IgD-negative memory B cell (primary cell): ENCODE data around the gene PDZD11. TPM values are rescaled to one million over a fixed set of nuclear protein-coding genes. Genes with fewer than 3 reads are reported as not detected.
"Not testable (repeated sequence)": the region's sequence is repeated elsewhere in the genome, so short reads cannot be mapped to it uniquely, and the experiment has no call there.

Experiments used
- H3K27ac Mint-ChIP-seq, 3 donors: one replicate each; pipeline ENCODE4 v1.8.0; 2020 to 2022; ENCODE audit warnings: mild to moderate bottlenecking in 3 of 3, mixed read lengths in 3 of 3, moderate library complexity in 1 of 3
- H3K27me3 Mint-ChIP-seq: one replicate; pipeline ENCODE4 v1.8.0; 2021; ENCODE audit warnings: mixed read lengths
- H3K36me3 Mint-ChIP-seq: one replicate; pipeline ENCODE4 v1.8.0; 2020; ENCODE audit warnings: mild to moderate bottlenecking, mixed read lengths
- H3K4me1 Mint-ChIP-seq, 3 donors: one replicate each; pipeline ENCODE4 v1.8.0; 2020 to 2022; ENCODE audit warnings: mixed read lengths in 3 of 3, mild to moderate bottlenecking in 1 of 3
- H3K4me3 Mint-ChIP-seq, 4 donors: one replicate each; pipeline ENCODE4 v1.8.0; 2020 to 2022; ENCODE audit warnings: mild to moderate bottlenecking in 4 of 4, mixed read lengths in 4 of 4, moderate library complexity in 3 of 4
- H3K9me3 Mint-ChIP-seq, 3 donors: one replicate each; pipeline ENCODE4 v1.8.0; 2020 to 2021; ENCODE audit warnings: mixed read lengths in 3 of 3, mild to moderate bottlenecking in 1 of 3
- polyA plus RNA-seq: library from polyadenylated mRNA; unstranded; fragments of 300-500 nt; fragmentation: Illumina TruSeq; gene quantifications from one replicate; pipeline ENCODE4 v1.2.3, GENCODE V29; 2021

PDZD11 gene
- polyA plus RNA-seq, 1 donor from 2014 or later: 24.0 TPM

DNA sequence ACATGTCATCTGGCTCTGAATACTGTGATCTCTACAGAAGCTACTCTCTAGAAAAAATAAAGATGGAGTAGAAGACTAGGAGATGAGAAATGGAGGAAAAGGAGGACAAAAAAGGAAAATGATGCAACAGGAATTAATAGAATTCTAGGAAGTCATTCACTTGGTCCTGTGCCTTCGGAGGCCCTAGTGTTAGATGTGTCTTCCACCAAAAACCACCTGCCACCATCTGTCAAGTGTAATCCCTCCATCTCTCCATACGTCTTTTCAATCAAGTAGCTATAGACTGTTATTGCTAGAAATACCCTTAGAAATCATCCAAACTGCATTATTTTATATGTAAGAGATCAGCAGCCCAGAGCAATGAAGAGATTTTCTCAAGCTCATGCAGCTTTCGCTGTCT, 10.6 kb downstream of the PDZD11 start:
- Mint-ChIP-seq H3K9me3 (peaks cover 0 to 2% (median 0%) of the 10 kb centered on the region in 3 donors), H3K4me3 (no peak overlapping the region), H3K27ac (peak overlapping the region in 1 of 3 donors; percentile 24), H3K4me1 (no peaks in the 10 kb centered on the region), H3K36me3 (no peaks in the 10 kb centered on the region), H3K27me3 (peaks cover 2% of the 10 kb centered on the region)

DNA sequence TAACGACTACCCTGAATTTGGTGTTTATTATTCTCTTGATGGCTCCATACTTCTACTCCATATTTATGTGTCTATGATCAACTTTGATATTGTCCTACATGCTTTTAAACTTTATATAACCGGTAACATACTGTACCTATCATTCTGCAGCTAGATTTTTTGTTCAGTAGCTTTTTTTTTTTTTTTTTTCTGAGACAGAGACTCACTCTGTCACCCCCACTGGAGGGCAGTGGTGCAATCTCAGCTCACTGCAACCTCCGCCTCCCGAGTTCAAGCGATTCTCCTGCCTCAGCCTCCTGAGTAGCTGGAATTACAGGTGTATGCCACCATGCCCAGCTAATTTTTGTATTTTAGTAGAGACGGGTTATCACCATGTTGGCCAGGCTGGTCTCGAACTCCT, 15.7 kb downstream of the PDZD11 start:
- not testable (repeated sequence) for H3K4me1 Mint-ChIP-seq

DNA sequence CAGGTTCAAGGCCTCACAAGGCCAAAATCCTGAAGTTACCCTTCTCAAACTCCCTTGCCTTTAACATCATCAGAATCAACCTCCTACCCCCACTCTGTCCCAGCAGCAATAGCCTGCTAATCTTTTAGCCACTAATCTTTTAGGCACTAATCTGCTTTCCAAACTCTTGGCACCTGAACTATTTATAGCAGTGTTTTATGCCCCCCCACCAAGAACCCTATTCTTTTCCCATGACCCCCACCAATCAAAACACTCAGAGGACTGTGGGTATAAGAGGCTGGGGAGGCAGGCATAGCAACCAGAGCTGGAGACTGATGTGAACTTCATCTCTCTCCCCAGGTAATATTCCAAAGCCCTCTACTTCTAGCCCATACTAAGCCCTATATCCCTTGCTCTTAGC, 21.7 kb downstream of the PDZD11 start, which contains the start of gene ARR3:
ARR3 (plus strand) TSS at position 301 of the 400 bp plus-strand sequence. CDS start 1,052 bp downstream, outside the sequence.
- Mint-ChIP-seq H3K9me3 (no peaks in the 10 kb centered on the region), H3K36me3 (peaks cover 4% of the 10 kb centered on the region), H3K4me1 (no peaks in the 10 kb centered on the region), H3K27ac (no peak within 1 kb of the TSS), H3K4me3 (no peak within 1 kb of the TSS), H3K27me3 (peaks cover 1% of the 10 kb centered on the region)

More for the DNA sequence above, 15.7 kb downstream of the PDZD11 start:
- H3K4me3 Mint-ChIP-seq, H3K9me3 Mint-ChIP-seq, H3K27ac Mint-ChIP-seq, H3K36me3 Mint-ChIP-seq, H3K27me3 Mint-ChIP-seq: not testable (repeated sequence)

GRCh38 chrX:70264784-70265183, 24.9 kb downstream of the PDZD11 start:
- no peaks in the 10 kb centered on the region for H3K9me3 Mint-ChIP-seq
- no peaks in the 10 kb centered on the region for H3K4me1 Mint-ChIP-seq
- peaks cover 1% of the 10 kb centered on the region for H3K27me3 Mint-ChIP-seq
- no peak overlapping the region for H3K27ac Mint-ChIP-seq
- H3K36me3 Mint-ChIP-seq: peaks cover 1% of the 10 kb centered on the region
- no peak overlapping the region for H3K4me3 Mint-ChIP-seq

DNA sequence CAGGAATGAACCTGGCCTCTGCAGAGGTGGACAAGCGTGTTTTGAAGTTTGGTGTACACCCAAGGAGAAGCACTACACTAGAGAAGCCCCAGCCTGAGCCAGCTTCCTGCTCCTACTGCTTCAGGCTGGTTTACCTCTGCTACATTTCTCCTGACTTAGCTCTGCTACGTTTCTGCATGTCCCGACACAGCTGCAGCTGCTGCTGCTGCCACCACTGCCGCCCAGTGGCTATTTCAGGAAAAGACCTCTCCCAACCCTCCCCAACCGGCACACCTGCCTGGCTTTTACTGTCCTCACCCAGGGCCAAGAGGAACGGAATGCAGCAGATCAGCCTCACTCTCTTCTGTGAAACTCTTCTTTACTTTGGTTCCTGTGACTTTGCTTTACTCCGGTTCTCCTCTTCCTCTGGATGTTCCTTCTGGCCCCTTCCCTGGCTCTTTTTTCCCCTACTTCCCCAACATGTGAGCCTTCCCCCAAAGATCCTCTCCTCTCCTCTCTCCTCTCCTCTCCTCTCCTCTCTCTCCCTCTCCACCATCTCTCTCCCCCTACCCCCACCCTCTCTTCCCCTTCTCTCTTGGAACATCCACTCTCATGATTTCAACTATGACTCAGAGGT, 26.7 kb downstream of the PDZD11 start:
- no peaks in the 10 kb centered on the region for H3K4me1 Mint-ChIP-seq
- H3K4me3 Mint-ChIP-seq: no peak overlapping the region
- peaks cover 1% of the 10 kb centered on the region for H3K27me3 Mint-ChIP-seq
- peaks cover 1% of the 10 kb centered on the region for H3K36me3 Mint-ChIP-seq
- no peaks in the 10 kb centered on the region for H3K9me3 Mint-ChIP-seq
- H3K27ac Mint-ChIP-seq: no peak overlapping the region

- Mint-ChIP-seq H3K4me1 (no peaks in the 10 kb centered on the region), H3K27ac (no peak within 1 kb of the TSS), H3K27me3 (no peaks in the 10 kb centered on the region), H3K4me3 (no peak within 1 kb of the TSS), H3K36me3 (peaks cover 1% of the 10 kb centered on the region), H3K9me3 (no peaks in the 10 kb centered on the region)
Measured at GRCh38 chrX:70260104-70260503, 29.6 kb downstream of the PDZD11 start, which contains the start of gene P2RY4. Gene P2RY4 (minus strand): TSS chrX:70260204. CDS start chrX:70259624, 580 bp downstream.

GRCh38 chrX:70257423-70258288, 32.1 kb downstream of the PDZD11 start:
- Mint-ChIP-seq H3K9me3 (no peaks in the 10 kb centered on the region), H3K27ac (no peak overlapping the region), H3K27me3 (no peaks in the 10 kb centered on the region), H3K4me3 (no peak overlapping the region), H3K4me1 (no peaks in the 10 kb centered on the region), H3K36me3 (no peaks in the 10 kb centered on the region)

DNA sequence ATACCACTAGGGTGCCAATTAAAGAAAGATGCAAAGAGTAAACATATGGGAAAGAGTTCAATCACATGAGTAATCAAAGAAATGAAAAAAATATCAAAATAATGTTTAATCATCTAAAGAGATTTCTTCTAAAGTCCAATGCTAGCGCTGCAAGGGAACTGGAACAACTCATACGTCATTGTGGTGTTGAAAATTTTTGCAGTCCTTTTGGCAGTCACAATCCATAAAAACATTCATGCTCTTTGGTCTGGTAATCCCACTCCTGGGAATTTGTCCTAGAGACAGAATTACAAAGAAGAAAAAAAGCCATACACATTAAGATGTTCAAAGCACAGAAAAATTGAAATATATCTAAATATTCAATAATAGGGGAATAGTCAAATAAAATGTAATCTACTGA, 34.3 kb downstream of the PDZD11 start:
- no peaks in the 10 kb centered on the region for H3K27me3 Mint-ChIP-seq
- no peaks in the 10 kb centered on the region for H3K36me3 Mint-ChIP-seq
- no peak overlapping the region for H3K27ac Mint-ChIP-seq
- H3K4me1 Mint-ChIP-seq: no peaks in the 10 kb centered on the region
- no peak overlapping the region for H3K4me3 Mint-ChIP-seq
- no peaks in the 10 kb centered on the region for H3K9me3 Mint-ChIP-seq

DNA sequence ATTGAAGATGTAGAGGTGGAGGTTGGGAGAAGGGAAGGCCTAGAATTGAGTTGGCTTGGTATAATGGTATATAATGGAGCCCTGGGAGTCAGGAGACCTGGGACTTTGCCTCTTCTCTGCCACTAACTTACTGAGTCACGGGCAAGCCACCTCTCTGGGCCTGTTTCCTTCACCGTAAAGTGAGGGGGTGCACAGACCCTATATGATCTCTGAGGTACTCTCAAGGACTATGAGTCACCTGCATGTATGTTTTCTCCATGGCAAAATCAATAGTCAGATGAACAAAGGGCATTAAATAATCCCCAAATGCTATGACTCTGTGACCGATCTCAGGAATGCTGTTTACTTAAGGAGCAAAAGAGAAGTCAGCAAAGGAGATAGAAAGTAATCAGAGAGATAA, 34.8 kb downstream of the PDZD11 start:
- H3K27ac Mint-ChIP-seq: peak overlapping the region in 1 of 3 donors; percentile 14
- H3K27me3 Mint-ChIP-seq: no peaks in the 10 kb centered on the region
- no peak overlapping the region for H3K4me3 Mint-ChIP-seq
- H3K4me1 Mint-ChIP-seq: no peaks in the 10 kb centered on the region
- H3K9me3 Mint-ChIP-seq: no peaks in the 10 kb centered on the region
- no peaks in the 10 kb centered on the region for H3K36me3 Mint-ChIP-seq

DNA sequence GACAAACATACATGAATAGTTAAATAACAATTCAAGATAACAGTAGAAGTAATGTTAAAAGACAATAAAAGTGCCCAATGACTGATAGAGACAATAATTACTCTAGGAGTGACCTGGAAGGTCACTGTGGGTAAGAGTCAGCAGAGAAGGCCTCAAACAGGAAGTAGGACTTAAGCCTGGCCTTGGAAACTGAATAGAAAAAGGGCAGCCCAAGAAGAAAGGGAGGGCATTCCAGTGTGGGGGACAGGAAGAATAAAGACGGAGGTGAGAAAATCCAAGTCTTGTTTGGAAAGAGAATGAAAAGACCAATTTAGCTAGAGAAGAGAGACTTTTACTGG, 35.7 kb downstream of the PDZD11 start:
- Mint-ChIP-seq H3K4me3 (no peak overlapping the region), H3K27me3 (no peaks in the 10 kb centered on the region), H3K4me1 (no peaks in the 10 kb centered on the region), H3K36me3 (no peaks in the 10 kb centered on the region), H3K9me3 (no peaks in the 10 kb centered on the region), H3K27ac (no peak overlapping the region)

DNA sequence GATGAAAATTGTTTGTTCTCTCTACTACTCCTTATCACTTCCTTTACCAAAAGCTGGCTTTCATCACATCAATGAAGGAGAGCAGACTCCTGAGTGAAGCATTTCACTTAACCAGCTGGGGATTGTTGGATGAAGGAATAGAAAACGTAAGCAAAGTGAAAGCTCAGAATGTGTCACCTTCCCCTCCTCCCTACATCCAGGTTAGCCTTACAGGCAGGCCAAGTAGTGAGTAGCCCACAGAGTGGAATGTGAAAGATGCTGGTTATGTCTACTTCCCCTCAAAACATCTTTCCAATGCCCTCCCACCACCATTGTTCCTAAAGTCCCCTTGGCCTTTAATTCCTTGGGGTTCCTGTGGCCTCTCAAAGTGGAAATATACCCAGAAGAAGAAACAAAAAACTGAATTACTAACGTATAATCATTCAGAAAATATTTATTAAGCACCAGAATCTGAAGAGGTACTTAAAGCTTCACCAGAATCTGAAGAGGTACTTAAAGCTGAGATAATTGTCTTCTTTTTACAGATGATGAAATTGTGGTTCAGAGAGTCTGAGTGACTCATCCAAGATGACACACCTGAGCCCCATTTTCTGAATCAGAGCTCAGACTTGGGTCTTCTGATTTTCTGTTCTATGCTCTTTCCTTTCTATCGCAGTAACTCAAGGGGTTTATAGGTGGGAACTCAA, 36.2 kb downstream of the PDZD11 start:
- H3K27me3 Mint-ChIP-seq: no peaks in the 10 kb centered on the region
- no peaks in the 10 kb centered on the region for H3K4me1 Mint-ChIP-seq
- H3K4me3 Mint-ChIP-seq: no peak overlapping the region
- H3K9me3 Mint-ChIP-seq: no peaks in the 10 kb centered on the region
- H3K36me3 Mint-ChIP-seq: no peaks in the 10 kb centered on the region
- H3K27ac Mint-ChIP-seq: no peak overlapping the region

DNA sequence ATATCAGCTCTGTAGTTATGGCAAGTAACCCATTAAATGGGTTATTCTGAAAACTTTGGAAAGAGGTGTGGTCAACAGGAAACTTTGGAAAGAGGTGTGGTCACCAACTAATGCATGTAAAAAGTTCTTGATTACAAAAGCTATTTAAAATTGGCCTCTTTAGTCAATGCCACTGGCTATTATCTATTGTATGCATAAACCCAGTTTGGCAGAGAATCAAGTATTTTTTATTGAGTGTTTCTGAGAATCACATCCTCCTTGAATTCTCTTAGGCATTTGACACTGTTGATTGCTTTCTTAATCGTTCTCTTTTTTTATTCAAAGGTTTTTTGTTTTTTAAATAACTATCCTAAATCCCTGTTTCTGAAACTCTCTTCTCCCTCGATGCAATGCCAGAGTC, 37.2 kb downstream of the PDZD11 start:
- H3K36me3 Mint-ChIP-seq: no peaks in the 10 kb centered on the region
- no peaks in the 10 kb centered on the region for H3K27me3 Mint-ChIP-seq
- H3K9me3 Mint-ChIP-seq: no peaks in the 10 kb centered on the region
- H3K4me3 Mint-ChIP-seq: no peak overlapping the region
- no peaks in the 10 kb centered on the region for H3K4me1 Mint-ChIP-seq
- no peak overlapping the region for H3K27ac Mint-ChIP-seq

DNA sequence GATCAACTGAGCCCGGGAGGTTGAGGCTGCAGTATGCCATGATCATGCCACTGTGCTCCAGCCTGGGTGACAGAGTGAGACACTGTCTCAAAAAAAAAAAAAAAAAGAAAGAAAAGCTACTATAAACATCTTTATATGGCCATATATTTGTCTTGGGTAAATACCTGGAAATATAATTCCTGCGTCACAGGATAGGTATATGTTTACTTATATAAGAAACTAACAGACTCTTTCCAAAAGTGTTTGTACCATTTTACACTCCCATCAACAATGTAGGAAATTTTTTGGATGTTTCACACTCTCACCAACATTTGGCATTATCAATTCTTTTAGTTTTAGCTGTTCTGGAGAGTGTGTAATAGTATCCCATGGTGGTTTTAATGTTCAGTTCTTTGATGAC, 42.5 kb downstream of the PDZD11 start:
- no peaks in the 10 kb centered on the region for H3K4me1 Mint-ChIP-seq
- no peak overlapping the region for H3K27ac Mint-ChIP-seq
- H3K27me3 Mint-ChIP-seq: no peaks in the 10 kb centered on the region
- H3K36me3 Mint-ChIP-seq: peaks cover 1% of the 10 kb centered on the region
- no peak overlapping the region for H3K4me3 Mint-ChIP-seq
- H3K9me3 Mint-ChIP-seq: no peaks in the 10 kb centered on the region

- H3K4me1 Mint-ChIP-seq: no peaks in the 10 kb centered on the region
- H3K27me3 Mint-ChIP-seq: no peaks in the 10 kb centered on the region
- H3K4me3 Mint-ChIP-seq: no peak overlapping the region
- no peak overlapping the region for H3K27ac Mint-ChIP-seq
- no peaks in the 10 kb centered on the region for H3K9me3 Mint-ChIP-seq
- H3K36me3 Mint-ChIP-seq: peaks cover 1% of the 10 kb centered on the region
Measured at GRCh38 chrX:70244881-70245280, 44.8 kb downstream of the PDZD11 start.

GRCh38 chrX:70243601-70244000, 46.1 kb downstream of the PDZD11 start:
- H3K36me3 Mint-ChIP-seq, H3K27ac Mint-ChIP-seq, H3K9me3 Mint-ChIP-seq, H3K4me1 Mint-ChIP-seq, H3K4me3 Mint-ChIP-seq, H3K27me3 Mint-ChIP-seq: not testable (repeated sequence)
